Measurements from ENCODE around the gene CCM2L. TPM values are rescaled to one million over a fixed set of nuclear protein-coding genes. Genes with fewer than 3 reads are reported as not detected.

CCM2L gene
- total RNA-seq, 4 donors from 2014 or later = 0.88 to 8.3 (median 3.9) TPM

- H3K36me3 ChIP-seq = no peaks in the 10 kb centered on the region
- H3K9me3 ChIP-seq = no peaks in the 10 kb centered on the region
- peak overlapping the region in 1 of 4 donors; percentile 39 for H3K27ac ChIP-seq
- no peaks in the 10 kb centered on the region for H3K27me3 ChIP-seq
- no peak overlapping the region for H3K4me3 ChIP-seq
- H3K4me1 ChIP-seq = no peaks in the 10 kb centered on the region
- TF ChIP-seq CTCF (IDR thresholded peaks at IDR 0.05) = no peak
- no peak for TF ChIP-seq POLR2A (IDR thresholded peaks at IDR 0.05)
- no peak for DNase-seq
Observed at GRCh38 chr20:32006841-32007786, 3.1 kb upstream of the CCM2L start.

- TF ChIP-seq POLR2A (IDR thresholded peaks at IDR 0.05) (no peak), CTCF (IDR thresholded peaks at IDR 0.05) (no peak)
Observed at GRCh38 chr20:32007787-32008616, 2.2 kb upstream of the CCM2L start.

GRCh38 chr20:32009564-32009963, 674 bp upstream of the CCM2L start:
- Histone ChIP-seq H3K36me3 (no peaks in the 10 kb centered on the region), H3K4me3 (no peak overlapping the region), H3K27ac (peak overlapping the region in 1 of 4 donors; percentile 2), H3K4me1 (no peaks in the 10 kb centered on the region), H3K9me3 (no peaks in the 10 kb centered on the region), H3K27me3 (no peaks in the 10 kb centered on the region)
- TF ChIP-seq POLR2A (IDR thresholded peaks at IDR 0.05) (no peak), CTCF (IDR thresholded peaks at IDR 0.05) (no peak)
- DNase-seq = no peak

More at GRCh38 chr20:32007787-32008616, 2.2 kb upstream of the CCM2L start:
- no peak for DNase-seq
- Histone ChIP-seq H3K36me3 (no peaks in the 10 kb centered on the region), H3K4me3 (no peak overlapping the region), H3K27ac (peak overlapping the region in 1 of 4 donors; percentile 39), H3K27me3 (no peaks in the 10 kb centered on the region), H3K9me3 (no peaks in the 10 kb centered on the region), H3K4me1 (no peaks in the 10 kb centered on the region)

GRCh38 chr20:32010666-32011065, 428 bp downstream of the CCM2L start:
- H3K4me3 ChIP-seq = peak overlapping the region in 2 of 4 donors; percentile 11 to 26

More at GRCh38 chr20:32010666-32011065, 428 bp downstream of the CCM2L start:
- H3K9me3 ChIP-seq = no peaks in the 10 kb centered on the region
- no peak for DNase-seq
- H3K27ac ChIP-seq = peak overlapping the region in 2 of 4 donors; percentile 38 to 57
- H3K36me3 ChIP-seq = no peaks in the 10 kb centered on the region
- TF ChIP-seq POLR2A (IDR thresholded peaks at IDR 0.05) (no peak), CTCF (IDR thresholded peaks at IDR 0.05) (no peak)
- H3K27me3 ChIP-seq = no peaks in the 10 kb centered on the region
- no peaks in the 10 kb centered on the region for H3K4me1 ChIP-seq
